NCI-H1694 treated with DMSO at 0.1 percent for 48 hours (cell line): ENCODE measurements around the gene JAML.
"Not testable (repeated sequence)": the region's sequence is repeated elsewhere in the genome, so short reads cannot be mapped to it uniquely, and the experiment has no call there.

Experiments
- DNase-seq: peaks from one replicate; lab custom pipeline; 2025; lab: John Stamatoyannopoulos, UW

JAML gene

DNA sequence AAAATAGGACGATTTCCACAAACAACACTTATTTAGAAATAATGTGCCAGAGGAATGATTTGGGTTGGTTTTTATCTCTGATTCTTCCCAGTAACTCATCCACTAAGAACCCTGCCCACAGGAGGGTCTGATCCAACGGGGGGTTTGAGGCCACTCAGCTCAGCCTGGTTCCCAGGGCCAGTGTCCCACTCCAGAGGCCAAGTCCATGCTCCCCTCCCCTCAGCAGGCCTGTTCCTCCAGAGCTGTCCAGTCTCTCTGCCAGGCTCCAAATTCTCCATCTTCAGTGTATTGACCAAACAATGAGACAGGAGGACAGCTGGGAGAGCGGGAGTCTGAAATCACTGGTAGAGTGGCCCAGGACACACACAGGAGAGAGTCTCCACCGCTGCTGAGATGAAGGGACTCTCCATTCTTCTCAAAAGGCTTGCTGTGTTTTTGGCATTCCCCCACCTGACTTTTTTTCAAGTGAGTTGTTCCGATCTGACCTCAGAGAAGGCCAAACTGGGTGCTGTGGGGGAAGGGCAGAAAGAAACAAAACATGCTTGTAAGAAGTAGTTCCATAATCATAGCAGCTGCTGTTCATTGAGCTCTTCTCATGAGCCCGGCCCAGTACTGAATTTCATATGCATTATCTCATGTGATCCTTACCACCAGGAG lies 30.8 kb downstream of the JAML start:
- DNase-seq: no peak

DNA sequence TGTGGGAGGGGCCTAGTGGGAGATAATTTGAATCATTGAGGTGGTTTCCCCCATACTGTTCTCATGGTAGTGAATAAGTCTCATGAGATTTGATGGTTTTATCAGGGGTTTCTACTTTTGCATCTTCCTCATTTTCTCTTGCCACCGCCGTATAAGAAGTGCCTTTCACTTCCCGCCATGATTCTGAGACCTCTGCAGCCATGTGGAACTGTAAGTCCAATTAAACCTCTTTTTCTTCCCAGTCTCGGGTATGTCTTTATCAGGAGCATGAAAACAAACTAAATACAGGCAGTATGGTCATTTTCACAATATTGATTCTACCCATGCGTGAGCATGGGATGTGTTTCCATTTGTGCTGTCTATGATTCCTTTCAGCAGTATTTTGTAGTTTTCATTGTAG lies 32.0 kb downstream of the JAML start:
- not testable (repeated sequence) for DNase-seq

DNA sequence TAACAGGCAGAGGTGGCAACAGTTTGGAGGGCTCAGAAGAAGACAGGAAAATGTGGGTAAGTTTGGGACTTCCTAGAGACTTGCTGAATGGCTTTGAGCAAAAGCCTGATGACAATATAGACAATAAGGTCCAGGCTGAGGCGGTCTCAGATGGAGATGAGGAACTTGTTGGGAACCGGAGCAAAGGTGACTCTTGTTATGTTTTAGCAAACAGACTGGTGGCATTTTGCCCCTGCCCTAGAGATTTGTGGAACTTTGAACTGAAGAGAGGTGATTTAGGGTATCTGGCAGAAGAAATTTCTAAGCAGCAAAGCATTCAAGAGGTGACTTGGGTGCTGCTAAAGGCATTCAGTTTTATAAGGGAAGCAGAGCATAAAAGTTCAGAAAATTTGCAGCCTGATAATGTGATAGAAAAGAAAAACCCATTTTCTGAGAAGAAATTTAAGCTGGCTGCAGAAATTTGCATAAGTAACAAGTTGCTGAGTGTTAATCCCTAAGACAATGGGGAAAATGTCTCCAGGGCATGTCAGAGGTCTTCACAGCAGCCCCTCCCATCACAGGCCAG lies 33.8 kb downstream of the JAML start:
- DNase-seq: not testable (repeated sequence)

DNA sequence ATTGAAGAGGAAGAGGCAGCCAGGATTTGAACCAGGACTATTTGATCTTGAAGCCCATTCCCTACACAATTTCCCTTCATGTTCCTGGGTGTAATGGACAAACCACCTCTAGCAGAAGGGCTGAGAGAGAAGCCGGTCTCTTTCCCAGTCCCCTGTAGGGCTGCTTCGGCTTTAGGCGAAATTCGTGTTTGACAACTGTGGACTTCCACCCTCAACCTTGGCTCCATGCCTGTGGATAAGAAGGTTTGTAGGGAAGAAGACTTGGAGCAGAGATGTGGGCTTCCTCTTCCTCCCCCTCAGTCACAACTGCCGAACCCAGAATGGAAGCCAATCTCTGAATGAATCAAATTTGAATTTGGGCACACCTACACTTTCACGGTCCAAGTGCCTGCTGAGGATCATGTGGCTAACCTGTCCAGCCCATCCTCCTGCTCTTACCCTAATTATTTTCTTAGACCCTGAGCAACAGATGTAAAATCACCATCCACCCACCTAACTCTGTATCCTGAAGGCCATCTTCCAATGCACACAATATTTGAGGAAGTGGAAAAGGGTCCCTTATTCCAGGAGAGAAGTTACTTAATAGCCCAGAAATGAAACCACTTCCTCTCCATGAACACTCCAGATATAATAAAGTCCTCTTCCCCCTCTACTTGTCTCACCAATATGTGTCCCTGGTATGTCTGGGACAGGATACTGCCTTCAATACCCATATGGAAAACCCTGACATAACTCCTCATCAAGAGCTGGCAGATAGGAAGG lies 38.3 kb downstream of the JAML start:
- no peak for DNase-seq

DNA sequence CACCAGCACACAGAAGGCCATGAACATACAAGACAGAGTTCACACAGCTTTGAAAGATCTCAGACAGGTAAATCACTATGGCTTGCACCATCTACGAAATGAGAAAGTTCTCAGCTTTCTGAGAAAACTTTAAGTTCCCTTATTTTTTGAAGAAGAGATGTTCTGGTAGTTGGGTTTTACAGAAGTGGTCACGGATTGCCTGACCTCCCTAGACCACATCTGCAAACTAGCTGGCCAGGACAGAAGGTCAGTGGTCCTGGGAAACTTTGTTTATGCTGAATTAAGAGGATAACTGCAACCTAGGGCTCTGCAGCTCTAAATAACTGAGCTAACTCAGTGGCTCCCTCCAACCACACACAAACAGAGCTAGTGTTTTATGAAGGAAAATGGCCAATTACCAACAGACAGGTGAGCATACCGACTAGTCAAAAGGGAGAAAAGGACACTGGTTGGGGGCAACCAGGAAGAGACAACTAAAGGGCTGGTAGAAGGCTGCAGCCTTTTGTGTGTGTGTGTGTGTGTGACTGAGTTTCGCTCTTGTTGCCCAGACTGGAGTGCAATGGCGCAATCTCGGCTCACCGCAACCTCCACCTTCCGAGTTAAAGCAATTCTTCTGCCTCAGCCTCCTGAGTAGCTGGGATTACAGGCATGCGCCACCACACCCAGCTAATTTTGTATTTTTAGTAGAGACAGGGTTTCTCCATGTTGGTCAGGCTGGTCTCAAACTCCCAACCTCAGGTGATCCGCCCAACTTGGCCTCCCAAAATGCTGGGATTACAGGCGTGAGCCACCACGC lies 39.8 kb downstream of the JAML start:
- DNase-seq: no peak

DNA sequence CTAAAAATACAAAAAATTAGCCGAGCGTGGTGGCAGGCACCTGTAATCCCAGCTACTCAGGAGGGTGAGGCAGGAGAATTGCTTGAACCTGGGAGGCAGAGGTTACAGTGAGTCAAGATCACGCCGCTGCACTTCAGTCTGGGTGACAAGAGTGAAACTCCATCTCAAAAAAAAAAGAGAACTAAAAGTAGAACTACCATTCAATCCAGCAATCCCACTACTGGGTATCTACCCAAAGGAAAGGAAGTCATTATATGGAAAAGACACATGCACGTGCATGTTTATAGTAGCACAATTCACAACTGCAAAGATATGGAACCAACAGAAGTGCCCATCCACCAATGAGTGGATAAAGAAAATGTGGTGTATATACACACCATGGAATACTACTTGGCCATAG lies 41.1 kb downstream of the JAML start:
- not testable (repeated sequence) for DNase-seq

DNA sequence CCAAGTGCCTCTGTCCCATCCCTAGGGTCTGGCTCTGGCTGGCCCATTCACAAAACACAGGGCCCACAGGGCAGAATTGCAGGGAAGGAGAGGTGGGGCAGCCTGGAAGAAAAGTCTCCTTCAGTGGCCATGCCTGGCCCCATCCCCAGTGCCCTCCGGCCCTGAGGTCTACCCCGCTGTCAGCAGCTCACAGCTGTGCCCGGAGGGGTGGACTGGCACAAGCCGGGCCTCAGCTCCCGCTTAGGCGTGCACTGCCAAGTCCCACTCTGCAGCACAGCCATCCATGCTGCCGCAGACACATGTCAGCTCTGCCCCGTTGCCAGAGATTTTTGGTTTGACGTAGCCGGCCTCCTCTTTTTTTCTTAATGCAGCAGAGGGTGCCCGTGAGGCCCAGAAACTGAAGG lies 44.5 kb downstream of the JAML start:
- DNase-seq: peak; percentile 26

DNA sequence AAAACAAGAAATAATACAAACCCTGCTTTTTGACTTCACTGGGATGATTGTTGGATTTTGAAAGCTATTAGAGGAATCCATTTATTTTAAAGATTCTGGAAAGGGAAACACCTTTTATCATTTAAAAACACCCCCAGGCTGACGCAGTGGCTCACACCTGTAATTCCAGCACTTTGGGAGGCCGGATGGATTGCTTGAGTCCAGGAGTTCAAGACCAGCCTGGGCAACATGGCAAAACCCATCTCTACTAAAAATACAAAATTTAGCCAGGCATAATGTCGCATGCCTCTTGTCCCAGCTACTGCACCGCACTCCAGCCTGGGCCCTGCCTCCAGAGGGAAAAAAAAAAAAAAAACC lies 48.1 kb downstream of the JAML start:
- no peak for DNase-seq

DNA sequence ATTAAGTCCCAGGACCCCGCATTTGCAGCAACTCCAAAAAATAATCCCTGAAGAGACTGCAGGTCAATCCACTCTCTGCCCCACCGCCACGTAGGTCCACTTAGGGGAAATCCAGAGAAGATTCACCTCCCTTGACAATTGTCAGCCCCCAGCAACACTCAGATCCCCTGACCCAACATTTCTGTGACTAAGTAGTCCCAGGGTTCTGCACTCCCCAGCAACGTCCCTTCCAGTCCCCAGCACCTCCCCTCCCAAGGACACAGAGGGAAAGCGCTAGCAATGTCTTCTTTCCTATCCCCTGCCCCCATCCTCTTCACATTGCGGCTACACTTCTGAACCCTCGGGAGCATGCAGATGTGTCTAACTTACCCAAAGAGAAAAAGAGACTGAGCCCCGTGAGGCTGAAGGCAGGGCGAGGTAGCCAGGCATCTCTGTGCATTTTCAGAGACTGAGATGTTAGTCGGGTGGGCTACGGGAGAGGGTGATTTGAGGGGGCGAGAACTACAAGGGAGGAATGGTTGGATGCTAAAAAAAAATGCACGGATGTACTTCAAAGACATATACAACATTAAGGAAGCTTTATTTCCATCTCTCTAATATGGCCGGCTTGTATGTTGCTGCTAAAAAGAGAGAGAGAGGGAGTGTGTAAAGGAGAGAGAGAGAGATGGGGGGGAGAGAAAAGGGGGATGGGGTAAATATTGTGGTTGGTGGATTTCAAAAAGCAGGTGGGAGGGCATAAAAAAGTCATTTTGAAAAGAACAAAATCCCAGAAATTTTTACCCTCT lies 48.6 kb downstream of the JAML start, which contains the start of gene SCN2B:
TSS of gene SCN2B (minus strand) at position 647 of the 785 bp plus-strand sequence. CDS start at position 439, 208 bp downstream.
- DNase-seq: no peak

DNA sequence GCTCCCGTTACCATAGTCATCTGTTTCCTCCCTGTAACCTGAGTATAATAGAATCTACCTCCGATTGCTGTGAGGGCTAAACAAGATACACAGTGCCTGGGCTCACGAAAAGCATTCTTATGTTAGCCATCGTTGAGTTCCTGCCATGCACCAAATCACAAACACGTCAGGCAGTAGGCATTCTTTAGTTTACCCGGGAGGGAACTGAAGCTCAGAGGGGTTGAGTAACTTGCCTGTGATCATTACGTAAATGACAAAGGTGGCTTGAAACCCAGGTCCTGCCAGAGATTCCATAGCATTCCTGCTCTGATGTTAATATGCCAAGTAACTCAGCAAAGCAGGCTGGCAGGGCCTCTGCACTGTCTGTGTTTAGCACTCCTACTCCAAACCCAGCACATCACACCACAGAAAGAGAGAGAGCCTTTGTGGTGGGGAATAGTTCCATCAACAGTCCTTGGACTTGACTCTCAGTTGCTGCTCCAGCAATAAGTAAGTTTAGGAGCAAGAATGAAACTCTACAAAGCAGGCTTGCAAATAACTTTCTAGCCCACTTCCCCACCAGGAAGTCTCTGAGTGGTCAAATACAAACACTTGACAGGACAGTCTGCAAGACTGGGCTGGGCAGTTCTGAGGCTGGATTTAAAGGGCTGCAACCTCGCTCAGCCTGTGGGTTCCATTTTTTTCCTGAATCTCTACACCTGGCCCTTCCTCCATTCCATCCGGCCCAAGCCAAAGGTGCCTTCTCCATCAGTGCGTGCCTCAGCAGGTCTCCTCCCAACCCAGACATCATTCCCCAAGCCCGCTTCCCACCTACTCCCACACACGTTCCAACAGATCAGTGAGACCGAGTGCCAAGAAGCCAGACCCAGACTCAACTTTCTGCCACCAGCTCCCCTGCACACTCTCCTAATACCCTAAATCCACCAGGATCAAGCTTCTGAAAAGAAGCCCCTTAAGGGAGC lies 49.5 kb downstream of the JAML start:
- no peak for DNase-seq

DNA sequence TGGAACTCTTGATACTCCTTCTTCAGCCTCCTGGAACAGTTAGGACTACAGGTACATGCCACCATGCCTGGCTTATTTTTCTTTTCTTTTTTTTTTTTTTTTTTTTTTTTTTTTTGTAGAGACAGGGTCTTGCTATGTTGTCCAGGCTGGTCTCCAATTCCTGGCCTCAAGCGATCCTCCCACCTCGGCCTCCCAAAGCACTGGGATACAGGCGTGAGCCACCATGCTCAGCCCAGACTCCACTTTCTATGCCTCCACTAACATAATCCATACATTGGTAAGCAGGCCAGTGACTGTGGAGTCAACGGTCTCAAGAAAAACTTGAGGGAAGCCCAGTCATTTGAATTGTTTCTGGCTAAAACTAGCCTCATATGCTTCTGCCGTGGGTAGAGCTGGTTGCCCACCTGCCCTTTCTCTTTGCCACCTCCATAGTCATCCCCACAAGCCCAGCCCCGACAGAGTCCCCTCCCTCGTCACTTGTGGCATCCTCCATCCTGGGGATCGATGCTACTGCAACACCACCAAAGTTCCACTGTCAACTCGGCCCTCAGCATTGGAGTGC lies 50.7 kb downstream of the JAML start:
- no peak for DNase-seq

DNA sequence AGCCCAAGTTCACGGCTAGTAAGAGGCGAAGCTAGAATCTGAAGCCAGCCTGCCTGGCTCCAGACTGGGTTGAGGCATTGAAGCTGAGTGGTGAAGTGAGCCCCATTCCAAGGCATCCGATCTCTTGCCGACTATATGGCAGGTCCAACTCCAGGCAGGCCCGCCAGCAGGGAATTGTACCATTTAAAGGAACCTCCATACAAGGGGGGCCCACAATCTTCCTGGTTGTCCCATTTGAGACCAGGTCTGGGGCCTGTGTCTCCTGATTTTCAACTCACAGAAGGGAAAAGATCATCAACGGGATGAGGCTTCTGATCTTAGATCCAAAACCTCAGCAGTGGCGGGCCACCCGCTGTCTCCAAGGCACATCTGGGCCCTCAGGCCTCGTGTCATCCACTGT lies 52.5 kb downstream of the JAML start:
- no peak for DNase-seq

DNA sequence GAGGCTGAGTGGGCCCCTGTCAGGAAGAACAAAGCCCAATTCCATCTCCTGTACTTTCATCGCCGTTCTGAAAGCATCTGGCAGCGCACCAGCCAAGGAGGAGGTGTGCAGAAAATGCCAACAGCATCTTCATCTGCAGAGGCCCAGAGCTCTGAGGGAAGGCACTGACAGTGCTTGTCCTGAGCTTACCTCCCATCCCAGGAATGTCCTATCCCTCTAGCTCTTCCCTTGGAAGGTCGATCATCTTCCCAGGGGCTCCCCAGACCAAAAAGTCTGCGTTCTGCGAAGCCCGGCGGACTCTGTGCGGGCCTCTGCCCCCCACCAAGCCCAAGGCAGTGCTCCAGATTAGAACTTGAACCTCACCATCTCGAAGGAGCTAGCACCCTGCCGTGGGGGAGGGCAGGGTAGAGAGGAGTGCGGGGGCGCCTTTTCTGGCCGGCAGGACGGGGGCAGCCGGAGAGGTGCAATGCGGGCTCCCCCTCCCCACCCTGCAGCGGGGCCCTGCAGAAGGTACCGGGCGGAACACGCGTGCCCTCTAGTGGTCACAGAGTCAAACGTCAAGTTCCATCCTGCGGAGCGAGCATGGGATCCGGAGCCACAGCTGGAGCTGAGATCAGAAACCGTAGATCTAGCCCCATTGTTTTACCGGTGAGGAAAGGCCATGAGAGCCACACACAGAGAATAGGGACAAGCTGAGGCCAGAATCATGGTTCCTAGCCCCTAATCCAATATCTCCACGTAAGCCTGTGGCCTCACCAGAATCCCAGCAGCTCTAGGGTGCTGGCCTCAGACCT lies 53.3 kb downstream of the JAML start:
- peak; percentile 27 for DNase-seq

DNA sequence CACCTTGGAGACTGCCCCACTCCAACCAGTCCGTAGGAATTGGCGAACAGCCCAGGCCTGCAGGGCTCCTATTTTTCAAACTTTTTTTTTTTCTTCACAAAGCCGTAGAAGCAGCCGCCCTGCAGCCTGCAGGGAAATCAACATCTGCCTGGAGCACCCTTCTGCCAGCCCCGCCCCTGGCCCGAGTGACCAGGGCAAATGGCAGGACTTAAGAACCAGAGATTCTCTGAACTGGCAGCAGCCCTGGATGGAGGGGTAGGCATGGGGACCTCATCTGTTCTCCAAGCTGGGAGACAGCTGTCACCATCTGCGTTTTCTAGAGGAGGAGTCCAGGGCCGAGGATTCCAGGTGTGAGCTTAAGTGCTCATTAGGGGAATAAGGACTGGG lies 53.9 kb downstream of the JAML start:
- no peak for DNase-seq

DNA sequence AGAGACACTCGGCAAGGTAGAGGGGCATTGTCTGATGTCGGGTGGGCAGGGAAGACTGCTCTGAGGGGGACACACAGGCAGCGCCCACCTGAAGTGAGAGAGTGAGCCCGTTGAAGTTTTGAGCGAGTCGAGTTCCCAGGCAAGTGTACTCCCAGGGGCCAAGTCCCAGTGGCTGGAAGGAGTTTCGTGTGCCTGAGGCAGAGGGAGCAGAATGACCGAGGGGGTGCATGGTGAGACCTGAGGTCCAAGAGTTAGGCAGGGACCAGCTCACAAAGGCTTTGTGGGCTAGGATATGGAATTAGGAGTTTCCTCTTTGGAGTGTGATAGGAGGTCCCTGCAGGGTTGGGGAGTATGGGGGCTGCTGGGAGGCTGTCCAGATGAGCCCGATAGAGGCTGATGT lies 54.6 kb downstream of the JAML start:
- DNase-seq: no peak

DNA sequence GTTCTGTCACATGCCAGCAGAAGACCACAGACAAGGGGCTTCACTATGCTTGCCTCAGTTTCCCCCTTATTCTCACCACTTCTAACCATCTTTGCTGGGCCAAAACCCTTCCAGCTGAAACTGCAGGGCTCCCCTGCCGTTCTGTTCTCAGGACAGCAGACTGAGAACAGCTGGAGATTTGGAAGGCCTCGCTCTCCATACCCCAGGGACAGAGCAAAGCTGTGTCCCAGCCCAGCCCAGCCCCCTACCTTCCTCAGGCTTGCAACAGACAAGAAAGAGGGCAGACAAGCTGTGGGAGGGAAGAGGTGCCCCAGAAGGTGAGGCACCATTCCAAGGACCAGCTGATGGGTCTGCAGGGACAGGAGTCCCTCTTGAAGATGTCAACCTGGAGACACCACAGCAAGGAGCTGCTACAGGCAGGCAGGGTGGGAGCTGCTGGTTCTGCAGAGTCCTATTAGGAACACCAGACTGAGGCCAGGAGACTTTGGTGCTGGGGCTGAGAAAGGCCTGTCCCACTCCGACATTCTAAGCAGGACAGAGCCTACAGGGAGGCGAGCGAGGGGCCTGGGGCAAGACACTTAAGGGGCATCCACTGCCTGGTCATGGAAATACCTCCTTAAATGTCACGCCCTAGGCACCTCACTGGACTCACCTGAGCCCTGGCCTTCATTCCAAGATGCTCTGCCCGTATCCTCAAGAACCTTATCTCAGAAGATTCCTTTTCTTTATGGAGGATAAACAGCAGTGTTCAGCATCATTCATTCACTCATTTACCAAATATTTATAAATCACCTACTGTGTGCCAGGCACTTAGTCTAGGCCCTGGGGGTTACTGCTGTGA lies 55.3 kb downstream of the JAML start:
- DNase-seq: no peak

DNA sequence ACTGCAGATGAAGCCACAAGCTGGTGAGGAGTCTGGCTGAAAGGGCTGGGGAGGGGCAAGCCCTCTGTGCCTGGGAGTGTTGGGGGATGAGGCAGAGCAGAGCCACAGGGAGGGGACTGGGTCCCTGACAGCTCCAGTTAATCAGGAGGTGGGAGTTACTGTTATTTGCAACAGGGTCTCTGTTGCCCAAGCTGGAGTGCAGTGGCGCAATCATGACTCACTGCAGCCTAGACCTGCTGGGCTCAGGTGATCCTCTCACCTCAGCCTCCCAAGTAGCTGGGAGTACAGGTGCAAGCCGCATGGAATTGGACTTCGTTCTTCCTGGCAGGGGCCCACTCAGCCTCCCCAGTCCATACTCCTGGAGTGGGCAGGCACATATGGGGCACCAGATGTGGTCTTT lies 56.1 kb downstream of the JAML start:
- DNase-seq: no peak

DNA sequence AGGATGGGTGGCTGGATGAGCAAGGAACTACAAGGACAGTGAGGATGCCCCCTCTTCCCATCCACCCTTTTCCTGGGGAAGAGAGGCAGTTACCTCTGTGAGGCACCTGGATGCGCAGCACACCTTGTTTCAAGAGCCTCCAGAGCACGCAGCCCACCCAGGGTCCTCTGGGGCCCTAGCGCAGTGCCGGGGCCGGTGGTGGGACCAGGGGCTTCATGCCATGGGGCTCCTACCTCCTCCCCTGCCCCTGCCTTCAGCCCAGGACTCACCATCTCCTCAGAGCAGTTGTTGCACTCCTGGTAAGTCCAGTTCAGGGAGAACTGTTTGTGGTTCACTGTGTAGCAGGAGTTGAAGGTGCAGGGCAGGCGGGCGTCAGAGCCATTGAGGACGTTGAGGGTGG lies 56.5 kb downstream of the JAML start:
- no peak for DNase-seq

DNA sequence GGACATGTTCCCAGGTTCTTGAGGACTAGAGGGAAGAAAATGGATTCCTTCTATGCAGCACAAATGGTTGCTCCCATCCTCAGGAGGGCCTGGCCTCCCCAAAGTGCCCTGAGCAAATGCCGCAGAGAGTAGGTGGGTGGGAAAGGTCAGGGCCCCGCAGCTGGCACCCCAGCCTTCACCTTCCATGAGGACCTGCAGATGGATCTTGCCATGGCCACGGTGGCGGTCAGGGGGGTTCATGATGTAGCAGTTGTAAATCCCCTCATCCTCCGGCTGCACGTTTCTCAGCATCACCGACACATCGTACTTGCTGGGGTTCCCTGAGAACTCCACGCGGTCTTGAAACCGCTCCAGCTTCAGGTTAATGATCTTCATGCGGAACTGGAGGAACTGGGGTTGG lies 56.9 kb downstream of the JAML start:
- no peak for DNase-seq
